HG02798 (cell line): ENCODE data around the gene TMEM126A.
A peak's percentile ranks its signal among the peaks of the same experiment; 100 is the strongest.

ENCODE experiments used
- ATAC-seq: cut with Tn5 transposase; IDR thresholded peaks from one replicate; pipeline ENCODE4 v1.9.1; 2021; ENCODE audit warnings: mild to moderate bottlenecking; ENCODE audit not compliant: unreplicated experiment, poor library complexity

The TMEM126A gene

GRCh38 chr11:85685820-85686459 is 38.2 kb downstream of the TMEM126A start, which contains the start of gene CCDC89:
TSS of gene CCDC89 (minus strand) at chr11:85686195. CDS start at chr11:85686130, 65 bp downstream.
- ATAC-seq, result no peak

GRCh38 chr11:85694385-85694980 is 46.7 kb downstream of the TMEM126A start:
- peak; percentile 48 for ATAC-seq

GRCh38 chr11:85695546-85695945 is 47.8 kb downstream of the TMEM126A start:
- no peak for ATAC-seq

GRCh38 chr11:85697747-85698146 is 50.0 kb downstream of the TMEM126A start:
- no peak for ATAC-seq

GRCh38 chr11:85698195-85698594 is 50.4 kb downstream of the TMEM126A start:
- ATAC-seq, result no peak

GRCh38 chr11:85699957-85700741 is 52.4 kb downstream of the TMEM126A start:
- ATAC-seq, result peak; percentile 91

- no peak for ATAC-seq
Observed at GRCh38 chr11:85704967-85705366, 57.2 kb downstream of the TMEM126A start.

- no peak for ATAC-seq
Observed at GRCh38 chr11:85705800-85706199, 58.0 kb downstream of the TMEM126A start.
